ENCODE results near the gene BLMH.

The BLMH gene

DNA sequence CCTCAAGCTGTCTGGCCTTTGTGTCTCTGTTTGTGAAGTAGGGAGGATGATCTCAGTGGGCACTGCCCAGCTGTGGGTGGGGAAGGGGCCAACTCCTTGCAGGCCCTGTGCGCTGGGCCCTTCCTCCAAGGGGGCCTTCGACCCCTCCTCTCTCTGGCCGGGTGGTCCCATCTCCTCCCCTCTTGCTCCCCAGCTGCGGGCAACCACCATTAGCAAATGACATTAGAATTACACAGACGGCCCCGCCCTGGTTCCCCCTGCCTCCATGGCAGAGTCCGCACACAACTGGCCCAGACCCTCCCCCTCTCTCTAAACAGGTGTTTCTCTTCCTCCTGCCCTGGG is 53.8 kb downstream of the BLMH start:
- H3K23ac ChIP-seq (ENCODE audit: low read depth, low read length, poor library complexity), result peak overlapping the region; percentile 66
- H3K27ac ChIP-seq (replicated peaks; ENCODE audit: low read length), result no peak overlapping the region
- H4K91ac ChIP-seq (ENCODE audit: low read depth, low read length, poor library complexity), result no peak overlapping the region
- H3K4me1 ChIP-seq (ENCODE audit: control insufficient read depth in 2 of 2, insufficient read depth in 1 of 2, low read depth in 1 of 2, low read length in 2 of 2), result peaks cover 19 to 21% of the 10 kb centered on the region in 2 donors
- peak overlapping the region; percentile 35 for H2BK5ac ChIP-seq (ENCODE audit: low read length)
- peak overlapping the region; percentile 48 for H3K4me2 ChIP-seq (ENCODE audit: insufficient read depth, low read length, poor library complexity, severe bottlenecking)
- no peak overlapping the region for H2BK120ac ChIP-seq (ENCODE audit: low read depth, low read length)
- H3K27me3 ChIP-seq (ENCODE audit: control insufficient read depth in 3 of 3, insufficient read depth in 3 of 3, low read depth in 1 of 3, low read length in 3 of 3), result peaks cover 24 to 67% (median 64%) of the 10 kb centered on the region in 3 experiments
- H2AFZ ChIP-seq (ENCODE audit: low read length), result peak overlapping the region; percentile 77
- H3K79me1 ChIP-seq (ENCODE audit: low read depth, low read length), result no peaks in the 10 kb centered on the region
- no CpG with 5 or more reads among the region's 7 CpGs for WGBS, 2 donors (ENCODE audit: extremely low coverage in 2 of 2, insufficient read length in 2 of 2, insufficient replicate concordance in 1 of 2)
- peak overlapping the region; percentile 85 for H3K9ac ChIP-seq (ENCODE audit: low read depth, low read length, poor library complexity)
- peaks cover 4 to 5% of the 10 kb centered on the region in 2 donors for H3K9me3 ChIP-seq (replicated peaks in 1 of 2; ENCODE audit: control insufficient read depth in 2 of 2, insufficient read depth in 1 of 2, low read depth in 1 of 2, low read length in 2 of 2)
- H2BK12ac ChIP-seq (ENCODE audit: low read length), result no peak overlapping the region
- no peak overlapping the region for H3K4ac ChIP-seq (ENCODE audit: low read length)
- H2BK15ac ChIP-seq (ENCODE audit: low read length), result no peak overlapping the region
- no peaks in the 10 kb centered on the region for H3K36me3 ChIP-seq (replicated peaks in 1 of 2; ENCODE audit: control insufficient read depth in 2 of 2, insufficient read depth in 2 of 2, low read length in 2 of 2)
- peak overlapping the region; percentile 12 for H3K14ac ChIP-seq (ENCODE audit: low read length)
- no peak overlapping the region for H4K8ac ChIP-seq (ENCODE audit: low read depth, low read length)
- DNase-seq (ENCODE audit: low spot score), result no peak
- H3K18ac ChIP-seq (ENCODE audit: low read length), result peak overlapping the region; percentile 81
- peak overlapping the region in 1 of 2 donors; percentile 1 for H3K4me3 ChIP-seq (ENCODE audit: low read length in 2 of 2)
- peak overlapping the region; percentile 81 for H2AK5ac ChIP-seq (ENCODE audit: low read depth, low read length)

DNA sequence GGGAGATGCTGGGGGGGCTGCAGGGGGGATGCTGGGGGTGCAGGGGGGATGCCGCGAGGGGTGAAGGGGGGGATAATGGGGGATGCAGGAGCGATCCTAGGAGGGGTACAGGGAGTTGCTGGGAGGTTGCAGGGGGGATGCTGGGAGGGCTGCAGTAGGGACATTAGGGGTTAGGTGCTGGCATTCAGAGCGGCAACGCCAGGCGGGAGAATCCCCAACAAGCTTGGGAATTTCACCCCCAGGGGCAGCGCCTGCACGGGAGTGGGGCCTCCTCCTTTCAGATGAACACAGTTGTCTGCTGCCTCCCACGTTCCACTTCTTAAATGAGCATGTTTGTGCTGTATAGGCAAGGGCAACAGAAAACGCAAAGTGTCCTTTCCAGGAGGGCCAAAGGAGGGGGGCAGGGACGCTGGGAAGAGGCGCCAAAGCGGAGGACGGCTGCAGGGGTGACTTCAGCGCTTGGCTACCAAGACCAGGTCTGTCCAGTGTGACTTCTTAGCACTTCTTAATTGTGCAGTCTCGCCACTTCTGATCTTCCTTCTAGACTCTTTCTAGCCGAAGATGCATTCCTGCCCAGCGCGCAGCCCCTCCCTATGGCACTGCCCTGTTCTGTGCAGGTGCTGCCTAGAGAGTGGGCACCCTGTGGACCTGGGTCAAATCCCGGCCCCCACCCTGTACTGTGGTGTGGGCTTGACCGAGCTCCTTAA is 54.3 kb downstream of the BLMH start:
- Histone ChIP-seq H4K8ac (ENCODE audit: low read depth, low read length) (no peak overlapping the region), H2AK5ac (ENCODE audit: low read depth, low read length) (peak overlapping the region; percentile 81), H3K18ac (ENCODE audit: low read length) (peak overlapping the region; percentile 81), H3K4me3 (ENCODE audit: low read length in 2 of 2) (no peak overlapping the region), H3K23ac (ENCODE audit: low read depth, low read length, poor library complexity) (peak overlapping the region; percentile 66), H3K36me3 (replicated peaks in 1 of 2; ENCODE audit: control insufficient read depth in 2 of 2, insufficient read depth in 2 of 2, low read length in 2 of 2) (no peaks in the 10 kb centered on the region), H3K27ac (replicated peaks; ENCODE audit: low read length) (no peak overlapping the region), H4K91ac (ENCODE audit: low read depth, low read length, poor library complexity) (no peak overlapping the region), H3K14ac (ENCODE audit: low read length) (no peak overlapping the region), H3K9me3 (replicated peaks in 1 of 2; ENCODE audit: control insufficient read depth in 2 of 2, insufficient read depth in 1 of 2, low read depth in 1 of 2, low read length in 2 of 2) (peaks cover 4 to 5% of the 10 kb centered on the region in 2 donors), H3K4me1 (ENCODE audit: control insufficient read depth in 2 of 2, insufficient read depth in 1 of 2, low read depth in 1 of 2, low read length in 2 of 2) (peaks cover 19 to 21% of the 10 kb centered on the region in 2 donors), H2BK120ac (ENCODE audit: low read depth, low read length) (no peak overlapping the region), H2BK12ac (ENCODE audit: low read length) (no peak overlapping the region), H2AFZ (ENCODE audit: low read length) (peak overlapping the region; percentile 56), H3K27me3 (ENCODE audit: control insufficient read depth in 3 of 3, insufficient read depth in 3 of 3, low read depth in 1 of 3, low read length in 3 of 3) (peaks cover 24 to 73% (median 64%) of the 10 kb centered on the region in 3 experiments), H3K9ac (ENCODE audit: low read depth, low read length, poor library complexity) (peak overlapping the region; percentile 85), H3K4me2 (ENCODE audit: insufficient read depth, low read length, poor library complexity, severe bottlenecking) (peak overlapping the region; percentile 48), H3K79me1 (ENCODE audit: low read depth, low read length) (no peaks in the 10 kb centered on the region), H2BK5ac (ENCODE audit: low read length) (peak overlapping the region; percentile 35), H3K4ac (ENCODE audit: low read length) (no peak overlapping the region), H2BK15ac (ENCODE audit: low read length) (no peak overlapping the region)
- WGBS, 2 donors (ENCODE audit: extremely low coverage in 2 of 2, insufficient read length in 2 of 2, insufficient replicate concordance in 1 of 2), result no CpG with 5 or more reads among the region's 21 CpGs
- DNase-seq (ENCODE audit: low spot score), result no peak

DNA sequence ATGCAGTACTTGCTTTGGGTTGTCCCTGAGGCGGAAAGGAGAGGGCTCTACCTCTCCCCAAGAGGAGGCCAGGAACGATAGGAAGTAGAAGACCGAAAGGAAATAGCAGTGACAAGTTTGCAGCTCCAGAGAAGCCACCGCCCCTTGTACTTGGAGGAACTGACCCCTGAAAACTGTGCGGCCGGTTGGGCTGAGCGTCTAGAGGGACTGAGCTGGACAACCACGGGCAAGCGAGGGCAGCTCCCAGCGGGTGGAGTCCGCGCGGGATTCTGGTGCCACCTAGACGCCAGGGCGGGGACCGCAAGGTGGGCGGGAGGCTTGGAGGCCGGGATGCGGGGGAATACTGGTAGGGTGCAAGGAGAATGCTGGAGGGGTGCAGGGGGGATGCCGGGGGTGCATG is 55.0 kb downstream of the BLMH start:
- H3K23ac ChIP-seq (ENCODE audit: low read depth, low read length, poor library complexity), result no peak overlapping the region
- WGBS, 2 donors (ENCODE audit: extremely low coverage in 2 of 2, insufficient read length in 2 of 2, insufficient replicate concordance in 1 of 2), result no CpG with 5 or more reads among the region's 20 CpGs
- no peaks in the 10 kb centered on the region for H3K36me3 ChIP-seq (replicated peaks in 1 of 2; ENCODE audit: control insufficient read depth in 2 of 2, insufficient read depth in 2 of 2, low read length in 2 of 2)
- H2BK15ac ChIP-seq (ENCODE audit: low read length), result no peak overlapping the region
- peaks cover 4 to 5% of the 10 kb centered on the region in 2 donors for H3K9me3 ChIP-seq (replicated peaks in 1 of 2; ENCODE audit: control insufficient read depth in 2 of 2, insufficient read depth in 1 of 2, low read depth in 1 of 2, low read length in 2 of 2)
- no peak overlapping the region for H4K91ac ChIP-seq (ENCODE audit: low read depth, low read length, poor library complexity)
- DNase-seq (ENCODE audit: low spot score), result peak; percentile 52
- H3K4me1 ChIP-seq (ENCODE audit: control insufficient read depth in 2 of 2, insufficient read depth in 1 of 2, low read depth in 1 of 2, low read length in 2 of 2), result peaks cover 19 to 21% of the 10 kb centered on the region in 2 donors
- no peak overlapping the region for H3K4me3 ChIP-seq (ENCODE audit: low read length in 2 of 2)
- H2BK12ac ChIP-seq (ENCODE audit: low read length), result no peak overlapping the region
- no peak overlapping the region for H3K9ac ChIP-seq (ENCODE audit: low read depth, low read length, poor library complexity)
- peak overlapping the region; percentile 6 for H3K18ac ChIP-seq (ENCODE audit: low read length)
- H2AK5ac ChIP-seq (ENCODE audit: low read depth, low read length), result no peak overlapping the region
- H3K14ac ChIP-seq (ENCODE audit: low read length), result no peak overlapping the region
- H4K8ac ChIP-seq (ENCODE audit: low read depth, low read length), result no peak overlapping the region
- H3K79me1 ChIP-seq (ENCODE audit: low read depth, low read length), result no peaks in the 10 kb centered on the region
- H2BK5ac ChIP-seq (ENCODE audit: low read length), result no peak overlapping the region
- peak overlapping the region; percentile 47 for H2AFZ ChIP-seq (ENCODE audit: low read length)
- H3K27ac ChIP-seq (replicated peaks; ENCODE audit: low read length), result no peak overlapping the region
- H3K4me2 ChIP-seq (ENCODE audit: insufficient read depth, low read length, poor library complexity, severe bottlenecking), result no peak overlapping the region
- H3K4ac ChIP-seq (ENCODE audit: low read length), result no peak overlapping the region
- peaks cover 24 to 79% (median 67%) of the 10 kb centered on the region in 3 experiments for H3K27me3 ChIP-seq (ENCODE audit: control insufficient read depth in 3 of 3, insufficient read depth in 3 of 3, low read depth in 1 of 3, low read length in 3 of 3)
- H2BK120ac ChIP-seq (ENCODE audit: low read depth, low read length), result no peak overlapping the region

DNA sequence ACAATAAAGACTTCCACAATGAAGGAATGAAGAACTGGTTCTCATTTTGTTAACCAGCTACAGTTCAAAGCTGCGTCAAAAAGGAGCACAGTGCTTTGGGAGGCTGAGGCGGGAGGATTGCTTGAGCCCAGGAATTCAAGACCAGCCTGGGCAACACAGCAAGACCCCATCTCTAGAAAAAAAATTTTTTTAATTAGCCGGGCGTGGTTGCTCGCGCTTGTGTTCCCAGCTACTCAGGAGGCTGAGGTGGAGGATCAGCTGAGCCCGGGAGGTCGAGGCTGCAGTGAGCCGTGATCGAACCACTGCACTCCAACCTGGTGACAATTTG is 55.5 kb downstream of the BLMH start:
- no peak overlapping the region for H2AK5ac ChIP-seq (ENCODE audit: low read depth, low read length)
- H3K4me2 ChIP-seq (ENCODE audit: insufficient read depth, low read length, poor library complexity, severe bottlenecking), result peak overlapping the region; percentile 79
- no peaks in the 10 kb centered on the region for H3K79me1 ChIP-seq (ENCODE audit: low read depth, low read length)
- no peak overlapping the region for H3K4ac ChIP-seq (ENCODE audit: low read length)
- peaks cover 4 to 5% of the 10 kb centered on the region in 2 donors for H3K9me3 ChIP-seq (replicated peaks in 1 of 2; ENCODE audit: control insufficient read depth in 2 of 2, insufficient read depth in 1 of 2, low read depth in 1 of 2, low read length in 2 of 2)
- H3K4me1 ChIP-seq (ENCODE audit: control insufficient read depth in 2 of 2, insufficient read depth in 1 of 2, low read depth in 1 of 2, low read length in 2 of 2), result peaks cover 19 to 21% of the 10 kb centered on the region in 2 donors
- no peak overlapping the region for H3K9ac ChIP-seq (ENCODE audit: low read depth, low read length, poor library complexity)
- no peaks in the 10 kb centered on the region for H3K36me3 ChIP-seq (replicated peaks in 1 of 2; ENCODE audit: control insufficient read depth in 2 of 2, insufficient read depth in 2 of 2, low read length in 2 of 2)
- no peak overlapping the region for H2BK15ac ChIP-seq (ENCODE audit: low read length)
- peaks cover 24 to 82% (median 68%) of the 10 kb centered on the region in 3 experiments for H3K27me3 ChIP-seq (ENCODE audit: control insufficient read depth in 3 of 3, insufficient read depth in 3 of 3, low read depth in 1 of 3, low read length in 3 of 3)
- H3K14ac ChIP-seq (ENCODE audit: low read length), result no peak overlapping the region
- peak overlapping the region in 1 of 2 donors; percentile 43 for H3K4me3 ChIP-seq (ENCODE audit: low read length in 2 of 2)
- H3K23ac ChIP-seq (ENCODE audit: low read depth, low read length, poor library complexity), result no peak overlapping the region
- no peak overlapping the region for H2BK12ac ChIP-seq (ENCODE audit: low read length)
- no peak overlapping the region for H2BK120ac ChIP-seq (ENCODE audit: low read depth, low read length)
- H4K8ac ChIP-seq (ENCODE audit: low read depth, low read length), result no peak overlapping the region
- no peak overlapping the region for H2BK5ac ChIP-seq (ENCODE audit: low read length)
- no peak overlapping the region for H4K91ac ChIP-seq (ENCODE audit: low read depth, low read length, poor library complexity)
- H2AFZ ChIP-seq (ENCODE audit: low read length), result peak overlapping the region; percentile 95
- H3K18ac ChIP-seq (ENCODE audit: low read length), result no peak overlapping the region
- no CpG with 5 or more reads among the region's 10 CpGs for WGBS, 2 donors (ENCODE audit: extremely low coverage in 2 of 2, insufficient read length in 2 of 2, insufficient replicate concordance in 1 of 2)
- no peak for DNase-seq (ENCODE audit: low spot score)
- H3K27ac ChIP-seq (replicated peaks; ENCODE audit: low read length), result no peak overlapping the region
